HuH-7.5 (cell line): Measurements from ENCODE around the gene AKNA.

Source experiments
- DNase-seq: peaks from one replicate; pipeline ENCODE4 v3.0.0; 2011; ENCODE audit warnings: low spot score

AKNA gene

DNA sequence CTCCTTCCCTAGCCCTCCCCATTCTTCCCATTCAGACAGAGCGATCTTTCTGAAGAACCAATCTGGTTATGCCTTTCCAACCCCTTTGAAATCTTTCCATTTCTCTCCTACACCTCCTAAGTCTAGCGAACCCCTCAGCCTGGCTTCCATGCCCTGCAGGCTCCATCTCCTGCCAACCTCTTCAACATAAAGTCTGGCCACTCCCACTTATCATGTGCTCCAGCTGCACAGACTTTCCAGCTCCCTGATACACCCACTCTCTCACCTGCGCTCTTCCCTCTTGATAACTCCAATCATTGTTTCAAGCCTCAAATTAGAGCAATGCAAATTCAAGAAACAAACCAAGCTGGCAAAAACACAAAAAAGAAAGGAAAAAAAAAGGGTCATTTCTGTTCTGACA lies 68.6 kb downstream of the AKNA start:
- no peak for DNase-seq

DNA sequence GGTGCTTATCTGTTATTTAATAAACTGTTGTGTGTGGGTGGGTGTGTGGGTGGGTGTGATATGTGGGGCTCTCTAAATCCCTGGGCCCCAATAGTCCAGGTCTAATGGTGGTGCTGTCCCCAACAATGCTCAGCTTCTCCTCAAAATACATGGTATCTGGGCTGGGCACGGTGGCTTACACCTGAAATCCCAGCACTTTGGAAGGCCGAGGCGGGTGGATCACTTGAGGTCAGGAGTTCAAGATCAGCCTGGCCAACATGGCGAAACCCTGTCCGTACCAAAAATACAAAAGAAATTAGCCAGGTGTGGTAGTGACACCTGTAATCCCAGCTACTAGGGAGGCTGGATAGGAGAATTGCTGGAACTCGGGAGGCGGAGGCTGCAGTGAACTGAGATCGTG lies 69.4 kb downstream of the AKNA start:
- DNase-seq, result no peak

DNA sequence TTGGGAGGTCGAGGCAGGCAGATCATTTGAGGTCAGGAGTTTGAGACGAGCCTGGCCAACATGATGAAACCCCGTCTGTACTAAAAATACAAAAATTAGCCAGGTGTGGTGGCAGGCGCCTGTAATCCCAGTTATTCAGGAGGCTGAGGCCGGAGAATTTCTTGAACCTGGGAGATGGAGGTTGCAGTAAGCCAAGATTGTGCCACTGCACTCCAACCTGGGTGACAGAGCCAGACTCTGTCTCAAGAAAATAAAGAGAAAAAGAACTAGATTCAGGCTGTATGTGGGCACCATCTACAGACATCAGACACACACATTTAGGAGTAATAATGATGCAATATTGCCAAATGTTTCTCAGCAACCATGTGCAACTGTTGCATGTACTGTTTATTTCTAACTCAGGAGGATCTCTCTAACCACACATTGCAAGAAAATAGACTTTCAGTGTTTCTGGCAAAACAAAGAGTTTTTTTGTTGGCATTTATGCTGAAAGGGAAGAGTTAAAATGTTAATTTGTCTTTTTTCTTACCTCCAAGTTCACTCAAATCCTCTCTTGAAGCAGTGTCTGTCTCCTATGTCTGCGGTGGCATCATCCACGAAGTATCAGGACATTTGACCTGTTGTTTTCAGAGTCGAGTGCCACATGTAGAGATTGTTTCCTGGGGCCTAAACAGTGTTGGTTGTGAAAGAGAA lies 70.0 kb downstream of the AKNA start:
- no peak for DNase-seq

DNA sequence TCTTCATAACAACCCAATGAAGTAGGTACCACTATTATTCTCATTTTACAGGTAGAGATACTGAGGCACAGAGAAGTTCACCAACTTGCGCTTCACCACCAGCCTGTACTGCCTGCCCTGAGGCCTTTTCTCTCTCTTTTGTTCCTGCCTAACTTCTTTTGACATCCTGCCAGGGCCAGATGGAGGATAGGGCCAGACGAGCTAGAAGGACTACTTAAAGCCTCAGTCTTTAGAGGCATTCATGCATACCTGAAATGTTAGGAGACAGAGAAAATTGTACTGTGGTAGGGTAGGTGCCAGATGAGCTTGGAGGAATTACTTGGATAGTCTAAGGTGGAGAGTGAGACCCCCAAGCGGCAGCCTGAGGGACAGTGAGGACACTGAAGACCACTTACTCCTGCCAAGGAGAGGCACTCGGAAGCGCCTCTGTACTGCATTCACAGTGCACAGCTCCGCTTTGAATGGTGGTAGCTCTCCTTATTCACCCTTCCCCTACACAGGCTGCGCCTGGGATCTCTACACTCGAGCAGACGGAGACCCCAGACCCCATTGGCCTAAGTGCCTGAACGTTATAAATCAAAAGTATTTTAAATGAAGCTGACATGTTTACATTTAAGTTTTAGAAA lies 71.1 kb downstream of the AKNA start:
- no peak for DNase-seq

- no peak for DNase-seq
Observed at GRCh38 chr9:114315723-114316363, 71.9 kb downstream of the AKNA start.

DNA sequence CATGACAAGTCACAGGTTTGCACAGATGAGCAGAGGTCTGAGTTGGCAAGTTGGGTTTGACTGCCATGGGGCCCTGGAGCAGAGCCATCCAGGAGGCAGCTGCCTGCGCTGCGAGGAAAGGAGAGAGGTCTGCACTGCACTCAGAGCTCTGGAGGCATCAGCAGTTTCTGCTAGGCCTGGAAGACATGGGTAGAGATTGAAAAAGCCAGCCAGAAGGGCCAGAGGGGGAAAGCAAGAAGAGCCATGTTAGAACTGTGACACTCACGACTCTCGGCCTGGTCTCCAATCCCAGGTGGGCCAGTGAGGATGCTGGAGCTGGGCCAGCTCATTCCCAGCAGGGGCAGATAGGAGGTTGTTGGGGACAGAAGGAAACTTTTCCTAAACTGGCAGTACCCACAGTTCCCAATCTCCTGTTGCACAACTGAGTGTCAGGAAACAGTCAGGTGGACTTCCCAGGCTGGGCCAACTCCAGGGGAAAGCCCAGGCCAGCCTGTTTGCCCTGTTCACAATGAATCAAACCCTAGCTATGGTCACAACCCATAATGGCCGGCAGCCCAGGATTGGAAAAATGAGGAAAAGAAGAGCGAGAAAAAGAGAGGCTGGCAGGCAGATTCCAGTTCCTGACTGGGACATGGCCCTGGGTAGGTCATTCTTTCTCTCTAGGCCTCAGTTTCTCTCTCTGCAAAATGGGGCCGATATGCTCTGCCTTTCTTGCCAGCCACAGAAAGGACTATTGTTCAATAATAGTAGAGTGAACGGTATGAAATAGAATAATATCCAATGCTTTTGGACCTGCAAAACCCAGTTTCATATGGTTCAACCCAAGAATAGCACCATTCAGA lies 72.7 kb downstream of the AKNA start:
- no peak for DNase-seq

- no peak for DNase-seq
Observed at GRCh38 chr9:114314256-114314867, 73.4 kb downstream of the AKNA start.

DNA sequence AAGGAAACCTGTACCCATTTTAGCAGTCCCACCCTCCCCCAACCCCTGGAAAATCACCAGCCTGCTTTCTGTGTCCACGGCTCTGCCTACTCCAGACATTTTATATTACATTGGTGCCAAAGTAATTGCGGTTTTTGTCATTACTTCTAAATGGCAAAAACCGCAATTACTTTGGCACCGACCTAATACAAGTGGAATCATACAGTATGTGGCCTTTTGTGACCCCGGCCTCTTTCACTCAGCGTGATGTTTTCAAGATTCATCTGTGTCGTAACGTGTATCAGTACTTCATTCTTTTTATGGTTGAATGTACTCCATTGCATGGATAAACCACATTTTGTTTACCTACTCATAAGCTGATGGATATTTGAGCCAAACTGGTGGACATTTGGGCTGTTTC lies 74.6 kb downstream of the AKNA start:
- no peak for DNase-seq

- DNase-seq, result no peak
Observed at GRCh38 chr9:114312513-114312875, 75.3 kb downstream of the AKNA start.

GRCh38 chr9:114311571-114312512 lies 75.9 kb downstream of the AKNA start:
- DNase-seq, result no peak

- DNase-seq, result no peak
Observed at GRCh38 chr9:114310471-114311450, 77.0 kb downstream of the AKNA start.

DNA sequence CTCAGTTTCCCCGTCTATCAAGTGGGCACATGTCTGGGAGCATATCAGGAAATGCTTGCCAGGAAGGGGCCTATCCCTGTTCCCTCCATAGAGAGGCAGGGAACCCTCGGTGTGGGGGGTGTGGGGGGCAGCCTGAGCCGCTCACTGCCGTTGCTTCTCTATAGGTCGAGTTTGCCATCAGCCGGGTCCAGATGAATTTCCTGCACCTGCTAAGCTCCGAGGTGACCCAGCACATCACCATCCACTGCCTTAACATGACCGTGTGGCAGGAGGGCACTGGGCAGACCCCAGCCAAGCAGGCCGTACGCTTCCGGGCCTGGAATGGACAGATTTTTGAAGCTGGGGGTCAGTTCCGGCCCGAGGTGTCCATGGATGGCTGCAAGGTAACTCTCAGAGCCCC lies 78.7 kb downstream of the AKNA start:
- DNase-seq, result no peak

DNA sequence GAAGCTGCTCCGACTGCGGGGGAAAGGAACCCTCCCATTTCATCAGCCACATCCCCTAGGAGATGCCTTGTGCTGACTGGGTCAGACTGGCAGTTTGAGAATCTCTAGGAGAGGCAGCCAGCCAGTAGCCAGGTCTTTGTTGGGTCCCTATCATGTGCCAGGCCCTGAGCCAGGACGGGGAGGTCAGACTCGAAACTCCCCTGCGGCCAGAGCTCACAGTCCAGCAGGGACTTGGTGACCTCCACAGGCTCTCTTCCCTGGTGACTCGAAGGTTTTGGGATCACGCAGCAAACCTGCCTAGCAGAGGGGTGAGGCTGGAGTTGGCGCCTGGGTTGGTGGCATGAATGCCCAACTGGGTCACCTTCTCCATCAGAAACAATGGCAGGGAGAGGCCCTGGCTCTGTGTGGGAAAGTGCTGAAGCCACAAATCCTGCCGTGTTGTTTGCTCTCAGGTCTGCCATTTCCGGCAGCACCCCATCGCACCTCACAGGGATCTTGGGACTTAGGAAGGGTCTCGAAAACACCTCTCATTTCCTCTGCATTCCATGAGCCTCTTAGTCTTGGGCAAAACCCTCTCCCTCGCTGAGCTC lies 79.3 kb downstream of the AKNA start:
- no peak for DNase-seq

DNA sequence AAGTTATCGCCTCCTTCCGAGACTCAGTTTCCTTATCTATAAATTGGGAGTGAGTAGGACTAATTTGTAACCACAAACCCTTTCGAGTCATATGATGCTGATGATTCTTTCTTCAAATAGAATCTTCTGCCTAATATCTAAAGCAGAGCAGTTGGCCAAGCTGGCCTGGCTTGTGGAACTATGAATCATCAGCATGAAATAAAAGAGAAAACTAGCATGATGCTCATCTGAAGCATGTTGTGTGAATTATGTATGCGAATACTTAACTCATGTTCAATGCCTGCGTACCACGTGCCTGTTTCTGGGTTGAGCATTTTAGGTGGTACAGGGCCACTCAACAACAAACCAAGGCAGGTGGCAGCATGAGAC lies 79.9 kb downstream of the AKNA start:
- DNase-seq, result no peak

DNA sequence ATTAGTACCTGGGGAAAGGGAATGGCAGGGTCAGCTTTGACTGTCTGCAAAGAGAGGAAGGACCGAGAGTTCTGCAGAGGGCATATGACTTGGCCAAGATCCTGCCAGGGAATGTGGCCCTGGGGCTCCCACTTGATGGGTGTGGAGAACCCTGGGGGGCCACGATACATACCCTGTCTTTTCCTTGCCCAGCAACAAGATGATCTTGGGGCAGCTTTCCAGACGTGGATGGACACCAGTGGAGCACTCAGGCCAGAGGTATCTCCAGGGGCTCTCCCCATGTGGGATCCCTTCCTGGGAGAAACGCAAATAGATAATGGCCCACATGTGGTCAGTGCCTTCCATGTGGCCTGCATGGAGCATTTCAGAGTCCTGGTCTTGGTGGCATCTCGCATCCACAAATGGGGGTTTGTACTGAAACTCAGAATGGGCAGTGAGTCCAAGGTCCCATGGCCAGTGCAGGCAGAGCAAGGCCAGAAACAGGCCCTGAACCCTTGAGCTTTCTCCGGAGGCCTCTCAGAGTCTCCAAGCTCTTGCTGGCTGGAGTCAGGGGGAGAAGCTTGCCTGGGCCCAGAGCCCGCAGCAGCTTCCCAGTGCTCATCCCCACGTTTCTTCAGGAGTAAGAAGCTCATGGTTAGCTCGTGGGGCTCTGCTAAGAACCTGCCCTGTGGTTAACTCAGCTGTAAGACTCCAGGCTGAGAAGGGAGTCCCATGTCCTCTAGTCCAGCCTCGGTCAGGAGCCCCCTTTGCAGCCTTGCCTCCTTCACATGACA lies 83.2 kb downstream of the AKNA start:
- no peak for DNase-seq

DNA sequence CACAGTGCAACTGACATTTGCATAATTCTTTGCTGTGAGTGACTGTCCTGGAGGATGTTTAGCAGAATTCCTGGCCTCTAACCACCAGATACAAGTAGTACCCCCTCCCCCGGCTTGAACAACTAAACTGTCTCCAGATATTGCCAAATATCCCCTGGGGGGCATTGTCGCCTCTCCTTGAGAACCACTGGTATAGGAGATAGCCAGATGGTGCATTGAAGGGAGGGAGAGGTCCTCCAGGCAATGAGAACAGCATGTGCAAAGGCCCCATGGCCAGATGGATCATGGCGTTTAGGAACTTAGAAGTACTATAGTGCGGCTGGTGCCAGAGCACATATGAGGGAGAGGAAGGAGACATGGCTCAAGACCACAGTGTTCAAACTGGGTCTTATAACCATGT lies 83.8 kb downstream of the AKNA start:
- no peak for DNase-seq

DNA sequence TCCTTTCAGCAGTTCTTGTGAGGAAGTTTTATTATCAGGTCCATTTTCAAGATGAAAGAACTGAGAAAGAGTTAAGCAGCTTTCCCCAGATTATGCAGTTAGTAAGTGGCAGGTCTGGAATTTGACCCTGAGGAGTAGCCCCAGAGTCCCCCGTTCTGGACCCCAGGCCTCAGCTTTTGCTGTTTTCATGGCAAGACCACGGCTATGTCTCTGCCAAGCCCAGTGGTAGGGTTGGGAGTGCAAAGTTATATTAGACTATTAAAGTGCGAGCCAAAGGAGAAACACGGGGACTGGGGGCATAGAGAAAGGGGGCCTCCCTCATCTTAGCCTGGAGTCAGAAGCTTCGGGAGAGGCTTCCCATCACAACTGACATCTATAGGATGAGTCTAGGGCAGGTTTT lies 84.2 kb downstream of the AKNA start:
- no peak for DNase-seq

DNA sequence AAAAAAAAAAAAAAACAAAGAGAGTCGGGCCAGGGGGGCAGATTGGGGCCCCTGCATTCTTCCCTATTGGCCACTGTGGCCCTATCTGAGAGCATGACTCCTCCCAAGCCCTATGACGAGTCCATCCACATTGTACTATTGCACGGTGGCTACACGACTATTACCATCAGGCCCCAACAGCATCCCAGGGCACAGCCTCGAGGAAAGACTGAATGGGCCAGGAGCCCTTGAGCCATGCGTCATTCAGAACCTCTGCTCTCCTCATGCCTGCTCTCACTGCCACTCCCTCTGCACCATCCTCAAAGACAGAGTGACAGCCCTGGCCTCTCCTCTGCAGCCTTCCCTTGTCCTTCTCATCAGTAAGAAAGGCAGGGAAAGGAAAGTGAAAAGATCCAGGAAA lies 85.1 kb downstream of the AKNA start:
- no peak for DNase-seq
